GM20000 (cell line): ENCODE data around the gene KCTD17.
A peak's percentile ranks its signal among the peaks of the same experiment; 100 is the strongest.

Experiments used
- DNase-seq: peaks from one replicate; pipeline ENCODE4 v3.0.0; 2012; ENCODE audit warnings: low spot score
- TF ChIP-seq, protein P1 (sequence below): IDR thresholded peaks from 2 replicates; pipeline ENCODE4 v1.5.1; 2012; ENCODE audit warnings: mild to moderate bottlenecking, control low read depth; ENCODE audit errors: extremely low read depth, missing control alignments

The KCTD17 gene

DNA sequence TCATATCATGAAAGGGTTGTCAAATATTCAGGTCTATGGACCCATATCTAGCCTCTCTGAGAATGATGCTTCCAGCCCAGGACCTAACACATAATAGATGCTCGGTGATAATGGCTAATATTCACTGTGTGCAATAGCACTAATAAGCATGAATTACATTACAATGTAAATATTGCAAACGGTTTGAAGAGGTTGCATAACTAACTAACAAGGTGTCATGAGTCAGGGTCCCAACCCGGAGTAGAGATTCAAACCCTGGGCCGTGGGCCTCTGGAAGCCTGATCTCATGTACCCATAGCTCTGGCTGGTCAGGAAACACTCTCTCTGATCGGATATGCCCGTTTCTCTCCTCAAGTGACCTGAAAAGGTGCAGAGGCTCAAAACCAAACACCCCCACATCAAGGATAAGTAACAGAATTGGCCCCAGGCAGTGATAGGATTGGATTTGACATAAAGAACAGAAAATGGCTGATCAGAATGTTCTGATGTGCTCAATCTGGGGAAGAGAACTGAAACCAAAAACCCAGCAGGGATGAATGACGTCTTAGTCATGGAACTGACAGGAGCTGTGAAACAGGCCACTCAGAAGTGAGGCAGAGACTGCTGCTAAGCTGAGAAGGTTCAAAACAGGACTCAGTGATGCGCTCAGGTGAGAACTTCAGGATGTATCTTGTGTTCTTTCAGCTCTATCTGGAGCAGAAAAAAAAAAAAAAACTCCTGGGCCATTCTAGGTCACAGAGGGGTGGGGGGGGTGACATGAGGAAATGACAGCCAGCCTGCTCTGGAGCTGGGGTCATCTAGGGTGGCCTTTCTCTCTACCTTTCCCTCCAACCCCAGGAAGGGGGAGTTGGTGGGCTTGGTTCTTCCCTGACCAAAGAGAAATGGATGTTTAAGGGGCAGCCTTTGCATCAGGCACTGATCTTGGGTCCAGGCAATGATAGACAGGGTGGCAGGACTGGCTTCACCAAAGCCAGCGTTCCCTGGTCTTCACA is 6.6 kb upstream of the KCTD17 start:
- TF ChIP-seq, protein P1, sequence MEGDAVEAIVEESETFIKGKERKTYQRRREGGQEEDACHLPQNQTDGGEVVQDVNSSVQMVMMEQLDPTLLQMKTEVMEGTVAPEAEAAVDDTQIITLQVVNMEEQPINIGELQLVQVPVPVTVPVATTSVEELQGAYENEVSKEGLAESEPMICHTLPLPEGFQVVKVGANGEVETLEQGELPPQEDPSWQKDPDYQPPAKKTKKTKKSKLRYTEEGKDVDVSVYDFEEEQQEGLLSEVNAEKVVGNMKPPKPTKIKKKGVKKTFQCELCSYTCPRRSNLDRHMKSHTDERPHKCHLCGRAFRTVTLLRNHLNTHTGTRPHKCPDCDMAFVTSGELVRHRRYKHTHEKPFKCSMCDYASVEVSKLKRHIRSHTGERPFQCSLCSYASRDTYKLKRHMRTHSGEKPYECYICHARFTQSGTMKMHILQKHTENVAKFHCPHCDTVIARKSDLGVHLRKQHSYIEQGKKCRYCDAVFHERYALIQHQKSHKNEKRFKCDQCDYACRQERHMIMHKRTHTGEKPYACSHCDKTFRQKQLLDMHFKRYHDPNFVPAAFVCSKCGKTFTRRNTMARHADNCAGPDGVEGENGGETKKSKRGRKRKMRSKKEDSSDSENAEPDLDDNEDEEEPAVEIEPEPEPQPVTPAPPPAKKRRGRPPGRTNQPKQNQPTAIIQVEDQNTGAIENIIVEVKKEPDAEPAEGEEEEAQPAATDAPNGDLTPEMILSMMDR, result no peak
- no peak for DNase-seq

DNA sequence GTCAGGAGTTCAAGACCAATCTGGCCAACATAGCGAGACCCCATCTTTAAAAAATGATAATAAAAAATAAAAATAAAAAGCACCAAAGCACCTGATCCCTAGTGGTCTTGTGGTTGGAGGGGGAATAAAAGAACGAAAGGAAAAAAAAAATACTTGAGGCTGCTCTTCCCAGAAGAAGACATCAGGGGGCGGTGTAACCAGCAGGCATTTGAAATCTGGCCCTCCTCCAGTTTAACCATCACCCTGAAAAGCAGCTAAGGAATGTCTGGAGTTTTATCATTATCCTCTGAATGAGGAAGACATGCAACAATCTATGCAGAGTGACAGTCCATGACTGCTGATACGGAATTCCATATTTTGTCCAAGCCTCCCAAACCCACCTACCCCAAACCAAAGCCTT is 5.6 kb upstream of the KCTD17 start:
- TF ChIP-seq, protein P1, result peak; percentile 19
- DNase-seq, result no peak

DNA sequence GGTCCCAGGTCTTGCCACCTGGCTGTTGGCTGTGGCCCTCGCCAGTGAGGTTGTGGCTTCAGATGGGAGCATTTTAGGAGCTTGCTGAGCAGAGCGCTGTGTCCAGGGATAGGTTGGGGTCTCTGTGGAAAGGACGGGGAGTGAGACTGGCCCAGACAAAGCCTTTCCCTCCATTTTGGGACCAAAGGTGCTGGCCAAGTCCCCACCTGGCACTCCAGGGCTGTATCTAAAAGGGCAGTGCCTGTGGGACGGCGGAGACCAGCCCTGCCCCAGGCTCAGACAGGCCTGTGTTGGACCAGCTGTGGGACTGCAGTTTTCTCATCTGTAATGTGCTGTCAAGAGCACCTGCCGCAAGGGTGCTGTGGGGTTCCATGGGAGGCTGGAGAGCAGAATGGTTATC is 5.0 kb upstream of the KCTD17 start:
- no peak for DNase-seq
- TF ChIP-seq, protein P1, result no peak

DNA sequence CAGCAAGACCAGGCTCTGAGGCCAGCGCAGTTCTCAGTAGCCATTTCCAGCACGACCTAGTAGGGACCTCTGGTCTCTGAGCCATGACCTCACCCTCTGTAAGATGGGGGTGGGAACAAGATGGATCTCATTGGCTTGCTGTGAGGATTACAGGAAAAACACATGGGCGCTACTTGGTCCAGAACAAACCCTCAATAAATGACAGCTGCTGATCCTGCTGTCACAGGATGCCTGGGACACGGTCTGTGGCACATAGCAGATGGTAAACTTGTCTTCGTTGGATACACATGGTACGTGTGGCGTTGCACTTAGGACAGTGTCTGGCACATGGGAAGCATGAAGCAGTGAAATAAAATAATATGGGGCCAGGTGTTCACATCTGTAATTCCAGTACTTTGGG is 4.5 kb upstream of the KCTD17 start:
- DNase-seq, result no peak
- TF ChIP-seq, protein P1, result no peak

DNA sequence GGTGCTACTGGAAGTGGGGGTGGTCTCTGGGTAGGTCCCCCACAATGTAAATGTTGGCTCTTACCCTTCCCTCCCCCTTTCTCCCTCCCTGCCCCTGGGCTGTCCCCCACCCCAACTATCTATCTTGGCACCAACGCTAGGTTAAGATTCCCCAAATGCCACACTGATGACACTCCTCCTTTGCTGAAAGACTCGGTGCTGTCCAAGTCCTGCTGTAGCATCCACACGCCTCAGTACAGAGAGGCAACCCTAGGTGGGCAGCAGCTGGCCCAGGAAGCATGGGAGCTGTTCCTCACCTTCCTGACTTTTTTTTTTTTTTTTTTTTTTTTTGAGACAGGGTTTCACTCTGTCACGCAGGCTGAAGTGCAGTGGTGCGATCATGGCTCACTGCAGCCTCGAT is 3.4 kb upstream of the KCTD17 start:
- no peak for DNase-seq

DNA sequence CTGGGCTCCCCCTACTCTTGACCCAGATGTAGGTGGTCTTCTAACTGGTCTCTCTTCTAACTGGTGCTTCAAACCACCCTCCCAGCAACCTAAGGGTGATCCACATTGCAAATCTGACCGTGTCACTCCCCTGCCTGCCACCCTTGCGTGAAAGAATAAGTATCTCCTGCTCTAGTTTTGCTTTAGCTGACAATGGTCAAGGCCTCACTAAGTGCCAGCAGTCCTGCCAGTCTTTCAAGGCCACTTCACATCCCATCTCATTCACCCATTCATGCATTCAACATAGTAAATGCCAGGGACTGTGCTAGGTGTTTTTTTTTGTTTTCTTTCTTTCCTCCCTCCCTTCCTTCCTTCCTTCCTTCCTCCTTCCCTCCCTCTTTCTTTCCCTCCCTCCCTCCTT is 2.3 kb upstream of the KCTD17 start:
- TF ChIP-seq, protein P1, result no peak
- no peak for DNase-seq

More for the DNA sequence above, 3.4 kb upstream of the KCTD17 start:
- TF ChIP-seq, protein P1, result no peak

DNA sequence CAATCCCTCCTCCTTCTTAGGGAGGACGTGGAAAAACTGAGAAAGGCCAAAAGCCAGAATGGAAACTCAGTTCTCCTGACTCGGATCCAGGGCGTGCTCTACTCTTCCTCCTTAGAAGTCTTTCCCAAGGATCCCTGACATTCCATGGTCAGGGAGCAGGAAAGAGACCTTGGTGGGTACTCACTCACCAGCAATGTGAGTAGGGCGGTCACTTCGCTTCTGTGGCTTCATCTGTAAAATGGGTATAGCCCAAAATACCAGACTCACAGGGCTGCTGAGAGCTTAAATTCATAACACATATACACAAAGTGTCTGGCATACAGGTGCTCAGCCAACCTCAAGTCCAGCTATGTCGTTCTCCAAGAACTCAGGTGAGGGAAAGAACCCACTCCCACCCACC is 629 bp upstream of the KCTD17 start:
- TF ChIP-seq, protein P1, result no peak
- DNase-seq, result no peak
